NB4 (cell line): Measurements from ENCODE around the gene CDYL.

Source experiments
- DNase-seq: peaks from one replicate; pipeline ENCODE4 v3.0.0; 2010; ENCODE audit warnings: low read depth
- H3K4me3 ChIP-seq: one replicate; pipeline ENCODE4 v1.5.1; 2011; ENCODE audit warnings: mild to moderate bottlenecking, low read depth, low read length, moderate library complexity
- MYC ChIP-seq: IDR thresholded peaks from 2 replicates; pipeline ENCODE4 v1.6.1; 2011; ENCODE audit warnings: low read depth, low read length
- POLR2A ChIP-seq: IDR thresholded peaks from 2 replicates; pipeline ENCODE4 v1.6.1; 2011; ENCODE audit warnings: mild to moderate bottlenecking; ENCODE audit not compliant: insufficient read length; ENCODE audit errors: extremely low read depth
- TF ChIP-seq, protein P1 (sequence below): IDR thresholded peaks from 2 replicates; pipeline ENCODE4 v1.6.1; 2011; ENCODE audit warnings: low read depth, low read length
- TF ChIP-seq, protein P2 (sequence below): IDR thresholded peaks from one replicate; pipeline ENCODE4 v1.5.1; 2012; ENCODE audit warnings: low read depth, low read length

Gene CDYL

DNA sequence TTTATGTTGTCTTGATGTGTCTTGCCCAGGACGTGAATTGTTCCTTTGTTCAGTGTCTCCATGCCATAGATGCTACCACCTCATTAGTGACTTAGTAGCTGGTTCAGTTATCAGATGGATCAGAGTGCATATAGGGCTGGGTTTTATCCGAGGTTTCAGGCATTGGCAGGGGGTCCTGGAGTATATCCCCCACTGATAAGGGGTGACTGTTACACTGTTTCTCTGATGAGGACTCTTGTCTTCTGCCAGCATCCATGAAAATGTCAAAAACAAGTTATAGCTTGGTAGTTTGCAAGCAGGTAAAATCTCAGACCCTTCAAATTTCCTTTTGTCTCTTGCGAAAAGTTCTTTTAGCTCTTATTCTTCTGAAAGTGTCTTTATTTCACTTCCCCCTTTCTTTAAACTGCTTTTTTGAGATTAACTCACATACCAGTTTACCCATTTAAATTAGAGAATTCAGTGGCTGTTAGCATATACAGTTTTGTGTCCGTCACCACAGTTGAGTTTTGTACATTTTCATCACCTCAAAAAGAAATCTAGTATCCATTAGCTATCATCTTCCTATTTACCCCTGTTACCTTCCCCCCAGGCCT, 109.2 kb downstream of the CDYL start:
- H3K4me3 ChIP-seq: no peak overlapping the region
- DNase-seq: no peak

DNA sequence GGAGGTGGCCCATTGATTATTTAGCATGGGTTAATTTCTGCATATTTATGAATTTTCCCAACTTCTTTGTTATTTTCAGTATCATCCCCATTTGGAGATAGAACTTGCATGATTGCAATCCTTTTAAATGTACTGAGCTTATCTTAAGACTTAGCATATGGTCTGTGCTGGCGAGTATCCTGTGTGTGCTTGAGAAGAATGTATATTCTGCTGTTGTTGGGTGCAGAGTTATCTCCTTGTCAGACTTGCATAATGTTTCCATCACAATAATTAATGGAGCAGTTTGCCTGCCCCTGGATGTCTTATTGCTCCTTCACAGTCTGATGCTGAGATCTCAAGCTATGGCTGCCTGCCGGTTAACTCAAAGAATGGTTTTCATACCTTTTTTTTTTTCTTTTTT, 112.6 kb downstream of the CDYL start:
- DNase-seq: peak; percentile 54
- no peak overlapping the region for H3K4me3 ChIP-seq
- TF ChIP-seq, protein P1, sequence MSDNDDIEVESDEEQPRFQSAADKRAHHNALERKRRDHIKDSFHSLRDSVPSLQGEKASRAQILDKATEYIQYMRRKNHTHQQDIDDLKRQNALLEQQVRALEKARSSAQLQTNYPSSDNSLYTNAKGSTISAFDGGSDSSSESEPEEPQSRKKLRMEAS: no peak
- TF ChIP-seq MYC: no peak
- TF ChIP-seq, protein P2, sequence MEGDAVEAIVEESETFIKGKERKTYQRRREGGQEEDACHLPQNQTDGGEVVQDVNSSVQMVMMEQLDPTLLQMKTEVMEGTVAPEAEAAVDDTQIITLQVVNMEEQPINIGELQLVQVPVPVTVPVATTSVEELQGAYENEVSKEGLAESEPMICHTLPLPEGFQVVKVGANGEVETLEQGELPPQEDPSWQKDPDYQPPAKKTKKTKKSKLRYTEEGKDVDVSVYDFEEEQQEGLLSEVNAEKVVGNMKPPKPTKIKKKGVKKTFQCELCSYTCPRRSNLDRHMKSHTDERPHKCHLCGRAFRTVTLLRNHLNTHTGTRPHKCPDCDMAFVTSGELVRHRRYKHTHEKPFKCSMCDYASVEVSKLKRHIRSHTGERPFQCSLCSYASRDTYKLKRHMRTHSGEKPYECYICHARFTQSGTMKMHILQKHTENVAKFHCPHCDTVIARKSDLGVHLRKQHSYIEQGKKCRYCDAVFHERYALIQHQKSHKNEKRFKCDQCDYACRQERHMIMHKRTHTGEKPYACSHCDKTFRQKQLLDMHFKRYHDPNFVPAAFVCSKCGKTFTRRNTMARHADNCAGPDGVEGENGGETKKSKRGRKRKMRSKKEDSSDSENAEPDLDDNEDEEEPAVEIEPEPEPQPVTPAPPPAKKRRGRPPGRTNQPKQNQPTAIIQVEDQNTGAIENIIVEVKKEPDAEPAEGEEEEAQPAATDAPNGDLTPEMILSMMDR: no peak
- no peak for TF ChIP-seq POLR2A

More for the DNA sequence above, 109.2 kb downstream of the CDYL start:
- TF ChIP-seq, protein P1: no peak
- TF ChIP-seq POLR2A: no peak
- no peak for TF ChIP-seq MYC
- TF ChIP-seq, protein P2: no peak

DNA sequence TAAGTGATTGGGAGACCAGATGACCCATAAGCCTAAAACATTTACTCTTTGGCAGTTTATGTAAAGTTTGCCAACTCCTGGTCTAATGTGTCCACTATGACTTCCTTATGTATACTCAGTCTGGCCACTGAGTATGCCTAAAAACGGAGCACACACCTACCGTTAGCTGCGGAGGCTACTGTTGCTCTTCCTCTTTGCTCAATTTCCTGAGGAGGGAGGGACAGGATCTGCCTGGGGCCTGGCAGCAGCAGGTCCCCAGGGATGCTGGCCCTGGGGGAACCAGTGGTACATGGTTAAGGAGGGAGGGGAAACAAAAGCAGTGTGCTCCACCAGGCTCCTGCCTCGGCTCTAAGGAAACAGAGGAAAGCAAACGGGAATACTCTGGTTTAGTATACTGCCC, 113.5 kb downstream of the CDYL start:
- peak; percentile 99 for DNase-seq
- TF ChIP-seq MYC (peak; percentile 23; the same call in 1 of the 2 replicates), POLR2A (no peak)
- TF ChIP-seq, protein P1: peak; percentile 58; the same call in 1 of the 2 replicates
- TF ChIP-seq, protein P2: no peak
- peak overlapping the region; percentile 74 for H3K4me3 ChIP-seq

DNA sequence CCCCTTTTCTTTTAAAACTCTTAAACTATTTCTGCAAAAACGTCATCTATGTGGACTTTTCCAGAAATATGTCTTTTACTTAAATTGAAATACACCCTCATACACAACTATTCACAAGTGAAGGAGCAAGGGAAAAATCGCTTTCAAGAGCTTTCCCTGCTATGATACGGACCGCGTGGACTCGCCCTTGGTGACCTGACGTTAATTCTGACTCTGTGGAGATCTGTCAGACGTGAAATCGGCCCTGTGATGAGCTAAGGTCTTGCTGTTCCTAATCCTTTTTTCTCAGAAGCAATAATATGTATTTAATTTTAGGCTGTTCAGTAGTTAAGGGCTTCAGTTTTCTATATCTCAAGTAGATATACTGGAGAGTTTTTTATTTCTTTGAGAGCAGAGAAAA, 114.0 kb downstream of the CDYL start:
- DNase-seq: peak; percentile 50
- TF ChIP-seq MYC (no peak), POLR2A (no peak)
- TF ChIP-seq, protein P1: no peak
- TF ChIP-seq, protein P2: no peak

DNA sequence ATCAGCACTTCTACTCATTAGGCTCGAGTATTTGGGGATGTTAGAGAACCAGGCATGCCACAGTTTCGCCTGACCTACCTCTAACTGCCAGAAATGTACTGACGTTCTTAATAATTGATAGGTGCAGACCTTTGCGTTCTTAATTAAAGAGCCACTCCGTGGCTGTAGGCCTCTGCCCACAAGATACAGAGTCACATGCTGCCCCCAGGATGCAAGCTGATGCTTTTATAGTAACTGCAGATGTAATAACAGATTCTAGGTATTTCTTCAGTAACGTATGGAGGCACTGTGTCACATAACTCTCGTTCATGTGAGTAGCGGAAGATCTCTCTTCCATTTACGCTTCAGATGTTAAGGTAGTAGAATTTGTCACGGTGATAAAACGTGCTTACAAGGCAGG, 114.4 kb downstream of the CDYL start:
- peak; percentile 42 for DNase-seq
- TF ChIP-seq, protein P1: no peak
- no peak for TF ChIP-seq MYC
- no peak for TF ChIP-seq POLR2A
- TF ChIP-seq, protein P2: no peak
- peak overlapping the region; percentile 74 for H3K4me3 ChIP-seq

More for the DNA sequence above, 114.0 kb downstream of the CDYL start:
- H3K4me3 ChIP-seq: peak overlapping the region; percentile 74

DNA sequence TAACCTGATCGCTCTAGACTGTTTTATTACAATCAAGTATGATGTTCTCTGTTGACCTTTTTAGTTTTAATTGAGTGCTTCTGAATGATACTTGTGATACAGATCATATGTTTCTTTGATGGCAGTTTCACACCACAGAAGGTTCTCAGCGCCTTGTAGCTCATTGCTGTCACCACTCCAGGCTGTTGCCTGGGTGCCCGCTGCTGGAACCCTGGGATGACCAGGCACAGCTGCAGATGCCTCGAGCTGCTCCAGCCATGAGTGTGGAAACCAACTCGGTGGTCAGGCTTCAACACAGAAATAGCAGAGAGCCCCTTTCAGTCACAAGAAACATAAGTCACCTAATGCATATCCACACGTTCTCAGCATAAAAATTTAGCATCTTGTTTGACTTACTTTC, 114.9 kb downstream of the CDYL start:
- DNase-seq: peak; percentile 25
- peak overlapping the region; percentile 74 for H3K4me3 ChIP-seq
- TF ChIP-seq MYC (no peak), POLR2A (no peak)
- TF ChIP-seq, protein P1: no peak
- TF ChIP-seq, protein P2: no peak
